K562 (cell line): Measurements from ENCODE around the gene ACSL6. TPM values are rescaled to one million over a fixed set of nuclear protein-coding genes. Genes with fewer than 3 reads are reported as not detected.

ENCODE experiments used
- ATAC-seq: fragments of 200-7000 bp; cut with Tn5 transposase; 3 replicates; pipeline ENCODE4 v1.9.1; 2020; ENCODE audit warnings: moderate library complexity
- BruUV-seq: library from RNA; stranded (reverse); fragments of 400-500 nt; replicated peaks from 2 replicates; lab custom pipeline; 2021; lab: Mats Ljungman, UMichigan
- CTCF ChIA-PET: fragments of 300-600 bp; formaldehyde crosslinking; extraction: SDS; loops from one replicate; lab custom pipeline; 2021; ENCODE audit warnings: low intra/inter-chr PET ratio; lab: Yijun Ruan, JAX
- POLR2A ChIA-PET: fragments of 300-600, 350-650 bp; sonication (Branson Sonifier 250); formaldehyde crosslinking; extraction: SDS; loops from one replicate; lab custom pipeline; 2021; ENCODE audit warnings: antibody characterized with exemption, inconsistent platforms; lab: Yijun Ruan, JAX
- DNase-seq, 4 experiments: peaks; one replicate each; pipeline versions ENCODE4 v3.0.0 to v3.0.0-alpha.2; 2011 to 2018; ENCODE audit warnings: low spot score in 3 of 4, mixed read lengths in 3 of 4; ENCODE audit errors: extremely low read depth in 1 of 4
- FAIRE-seq: peaks from 2 replicates; lab custom pipeline; 2011; peaks lifted over from hg19 to GRCh38; lab: Jason Lieb, UNC
- H2AFZ ChIP-seq: 2 replicates; pipeline ENCODE4 v1.6.0; 2011; ENCODE audit warnings: low read depth, low read length, control low read depth, inconsistent platforms
- H3K27ac ChIP-seq: fragments of 200-600 bp; 3 replicates; pipeline ENCODE4 v1.8.0; 2011; ENCODE audit warnings: low read depth, mild to moderate bottlenecking, control low read depth, inconsistent platforms, low read length, moderate library complexity, mixed read lengths; ENCODE audit errors: extremely low read depth
- H3K27me3 ChIP-seq, 2 experiments: fragments of 300-600 bp in 1 of 2; 2 replicates in 1 of 2; 3 replicates in 1 of 2; pipeline versions ENCODE4 v1.6.0 to v1.8.0; 2011; ENCODE audit warnings: inconsistent platforms in 2 of 2, low read length in 2 of 2, mild to moderate bottlenecking in 1 of 2, mixed read lengths in 1 of 2, moderate library complexity in 1 of 2; ENCODE audit not compliant: control insufficient read depth in 2 of 2, insufficient read depth in 2 of 2
- H3K36me3 ChIP-seq: fragments of 300-600 bp; 3 replicates; pipeline ENCODE4 v1.8.0; 2011; ENCODE audit warnings: mild to moderate bottlenecking, low read length, inconsistent platforms; ENCODE audit not compliant: control insufficient read depth, insufficient read depth
- H3K4me1 ChIP-seq, 2 experiments: fragments of 200-600 bp in 1 of 2; replicated peaks in 1 of 2; 2 replicates in 1 of 2; 3 replicates in 1 of 2; pipeline versions ENCODE4 v1.5.1 to v1.8.0; 2011; ENCODE audit warnings: inconsistent platforms in 2 of 2, low read length in 2 of 2, mild to moderate bottlenecking in 1 of 2, mixed read lengths in 1 of 2, moderate library complexity in 1 of 2; ENCODE audit not compliant: control insufficient read depth in 2 of 2, insufficient read depth in 2 of 2
- H3K4me2 ChIP-seq: 2 replicates; pipeline ENCODE4 v1.6.1; 2011; ENCODE audit warnings: low read length, control low read depth, inconsistent platforms, mixed read lengths; ENCODE audit not compliant: insufficient read depth
- H3K4me3 ChIP-seq: fragments of 200-600 bp; sonication (generic), shearing (Covaris generic); 2 replicates; pipeline ENCODE4 v1.5.1; 2016; ENCODE audit warnings: control low read depth, inconsistent platforms
- H3K79me2 ChIP-seq: fragments of 200-600 bp; 3 replicates; pipeline ENCODE4 v1.8.0; 2011; ENCODE audit warnings: low read length, inconsistent platforms; ENCODE audit not compliant: control insufficient read depth, insufficient read depth
- H3K9ac ChIP-seq, 2 experiments: 2 replicates each; pipeline versions ENCODE4 v1.6.0 to v1.6.1; 2011; ENCODE audit warnings: low read depth in 2 of 2, low read length in 2 of 2, control low read depth in 1 of 2, inconsistent platforms in 1 of 2, mild to moderate bottlenecking in 1 of 2, mixed read lengths in 1 of 2; ENCODE audit not compliant: insufficient read depth in 1 of 2
- H3K9me1 ChIP-seq: one replicate; pipeline ENCODE4 v1.6.0; 2011; ENCODE audit warnings: inconsistent platforms, mild to moderate bottlenecking, low read length, moderate library complexity; ENCODE audit not compliant: control insufficient read depth, insufficient read depth
- H3K9me3 ChIP-seq: replicated peaks from 2 replicates; pipeline ENCODE4 v1.5.1; 2011; ENCODE audit warnings: low read depth, low read length, inconsistent platforms; ENCODE audit not compliant: control insufficient read depth, insufficient read depth
- H4K20me1 ChIP-seq: replicated peaks from 2 replicates; pipeline ENCODE4 v1.6.1; 2011; ENCODE audit warnings: low read length, inconsistent platforms, mixed read lengths; ENCODE audit not compliant: control insufficient read depth, insufficient read depth
- CREM ChIP-seq: IDR thresholded peaks from 2 replicates; pipeline ENCODE4 v1.6.1; 2014; ENCODE audit warnings: antibody characterized with exemption, low read depth
- NFRKB ChIP-seq: fragments of 450-650 bp; IDR thresholded peaks from 2 replicates; pipeline ENCODE4 v1.6.1; 2016; ENCODE audit warnings: low read depth
- SFPQ ChIP-seq: fragments of 200-400 bp; formaldehyde crosslinking; IDR thresholded peaks from 2 replicates; pipeline ENCODE4 v1.6.1; 2017; ENCODE audit warnings: mild to moderate bottlenecking, low read depth, low read length, moderate library complexity
- TCFL5 ChIP-seq: fragments of 250-450 bp; sonication (Bioruptor Pico); conservative IDR thresholded peaks from 2 replicates; pipeline ENCODE4 v1.6.1; 2021; ENCODE audit warnings: mild to moderate bottlenecking, moderate library complexity, matching md5 sums
- ZKSCAN3 ChIP-seq: fragments of 250-450 bp; sonication (Bioruptor Pico); IDR thresholded peaks from 2 replicates; pipeline ENCODE4 v1.4.0; 2020
- ZNF384 ChIP-seq: IDR thresholded peaks from 2 replicates; pipeline ENCODE4 v1.6.1; 2012; ENCODE audit warnings: low read depth, low read length, improper control_type of control experiment
- ZNF696 ChIP-seq: fragments of 250-450 bp; sonication (Bioruptor Pico); conservative IDR thresholded peaks from 2 replicates; pipeline ENCODE4 v1.4.0; 2020; ENCODE audit warnings: mild to moderate bottlenecking, moderate library complexity
- WGBS: fragments of 100-300 bp; shearing (Covaris generic); methylation state at CpG from one replicate; pipeline ENCODE4 v1.1.6; 2016; ENCODE audit warnings: low coverage, mixed read lengths; ENCODE audit not compliant: insufficient coverage; ENCODE audit errors: missing lambda C conversion rate; 5-methylcytosine and 5-hydroxymethylcytosine counted together
- in situ Hi-C: fragments of 300-500 bp; cut with MboI; formaldehyde crosslinking; loops from 4 replicates; pipeline ENCODE4 v1.15.0; 2018; ENCODE audit warnings: inconsistent platforms, mixed read lengths
- intact Hi-C: fragments of 100-400 bp; cut with micrococcal nuclease; formaldehyde crosslinking; loops from 2 replicates; pipeline ENCODE4 v1.14.2; 2022
- polyA plus RNA-seq, 8 experiments: library from polyadenylated mRNA; depleted of rRNA in 4 of 8; stranded (reverse) in 5 of 8; unstranded in 3 of 8; fragments of >200 nt; fragmentation: Nextera tagmentation in 2 of 8; fragmentation: Illumina TruSeq in 1 of 8; extraction: Ambion mirVana in 2 of 8; extraction: Trizol in 1 of 8; gene quantifications; 2 replicates each; pipeline versions ENCODE4 v1.2.1 to v1.2.3, GENCODE V29; 2011 to 2014; ENCODE audit warnings: inconsistent platforms in 1 of 8, missing spikeins in 1 of 8
- total RNA-seq, 7 experiments: library from RNA; depleted of rRNA in 6 of 7; stranded (reverse); fragments of >200 nt in 6 of 7; fragmentation: Illumina TruSeq in 2 of 7; extraction: Trizol in 2 of 7; gene quantifications; 2 replicates each; pipeline versions ENCODE4 v1.2.1 to v1.2.3, GENCODE V29; 2011 to 2021; ENCODE audit warnings: low replicate concordance in 1 of 7
- TF ChIP-seq, protein P1 (sequence below), 3 experiments: fragments of 200-800 bp in 1 of 3; sonication (Bioruptor generic) in 1 of 3; sonication (generic) in 1 of 3; formaldehyde crosslinking in 1 of 3; IDR thresholded peaks; 2 replicates each; pipeline versions ENCODE4 v1.6.1 to v1.8.0; 2016 to 2022; ENCODE audit warnings: mild to moderate bottlenecking in 2 of 3, missing compliant biosample characterization in 2 of 3, missing genetic modification characterization in 2 of 3, missing genetic modification reagents in 1 of 3
- TF ChIP-seq, protein P2 (sequence below): sonication (generic); formaldehyde crosslinking; IDR thresholded peaks from 2 replicates; pipeline ENCODE4 v1.8.1; 2022; ENCODE audit warnings: missing genetic modification reagents

ACSL6 gene
- total and polyA plus RNA-seq, 9 of the 15 experiments (the other 6 are each of a cell fraction or from before 2014, with no cell fraction given) = 0.50 to 1.5 (median 0.69) TPM

DNA sequence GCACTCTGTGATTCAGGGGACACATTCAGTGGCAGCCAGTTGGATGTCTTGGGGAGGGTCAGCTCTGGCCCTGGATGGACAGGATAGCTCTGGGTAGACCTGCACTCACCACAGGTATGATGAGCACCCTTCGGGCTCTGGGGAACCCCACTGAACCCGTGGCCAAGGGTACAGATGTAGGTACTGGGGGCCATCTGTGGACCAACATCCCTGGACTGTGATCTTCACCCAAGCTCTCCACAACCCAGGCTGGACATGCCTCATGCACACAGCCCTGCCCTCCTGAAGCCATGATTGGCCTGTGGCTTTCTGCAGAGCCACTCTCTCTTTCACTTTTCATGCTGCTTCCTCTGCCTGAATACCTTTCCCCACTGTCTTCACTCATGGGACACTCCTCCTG, 15.6 kb upstream of the ACSL6 start:
- Histone ChIP-seq H3K79me2 (no peaks in the 10 kb centered on the region), H3K9ac (no peak overlapping the region; a peak in 1 of 4 replicates), H3K27me3 (peaks cover 9 to 36% of the 10 kb centered on the region in 2 experiments; a peak in 4 of 5 replicates), H3K4me1 (peaks cover 3 to 4% of the 10 kb centered on the region in 2 experiments; a peak in 2 of 5 replicates), H3K4me3 (no peak overlapping the region), H4K20me1 (no peaks in the 10 kb centered on the region), H2AFZ (no peak overlapping the region), H3K4me2 (no peak overlapping the region), H3K36me3 (no peaks in the 10 kb centered on the region), H3K27ac (no peak overlapping the region), H3K9me3 (no peaks in the 10 kb centered on the region), H3K9me1 (no peaks in the 10 kb centered on the region)
- WGBS = 0% methylated on average over 2 of the region's 2 CpGs
- no TSS peak for BruUV-seq
- TF ChIP-seq, protein P1, sequence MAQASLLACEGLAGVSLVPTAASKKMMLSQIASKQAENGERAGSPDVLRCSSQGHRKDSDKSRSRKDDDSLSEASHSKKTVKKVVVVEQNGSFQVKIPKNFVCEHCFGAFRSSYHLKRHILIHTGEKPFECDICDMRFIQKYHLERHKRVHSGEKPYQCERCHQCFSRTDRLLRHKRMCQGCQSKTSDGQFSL (CRISPR knock-in tag; IDR thresholded peaks at IDR 0.05) = no peak
- TF ChIP-seq, protein P1 (tag; IDR thresholded peaks at IDR 0.05) = no peak
- no peak for TF ChIP-seq ZNF696 (CRISPR knock-in tag)
- ChIA-PET CTCF (no interaction called here), POLR2A (no interaction called here)
- intact Hi-C loops (no loop called here), in situ Hi-C loops (no loop called here)
- no peak for ATAC-seq
- no peak for FAIRE-seq
- no peak for DNase-seq

- Histone ChIP-seq H3K4me1 (peaks cover 3 to 4% of the 10 kb centered on the region in 2 experiments; a peak in 2 of 5 replicates), H3K9me3 (no peaks in the 10 kb centered on the region), H2AFZ (no peak overlapping the region), H3K36me3 (no peaks in the 10 kb centered on the region), H3K9ac (no peak overlapping the region), H3K4me3 (no peak overlapping the region), H3K27ac (no peak overlapping the region), H4K20me1 (no peaks in the 10 kb centered on the region), H3K4me2 (no peak overlapping the region), H3K9me1 (no peaks in the 10 kb centered on the region), H3K27me3 (peaks cover 9 to 36% of the 10 kb centered on the region in 2 experiments; a peak in 4 of 5 replicates), H3K79me2 (no peaks in the 10 kb centered on the region)
- in situ Hi-C loops (no loop called here), intact Hi-C loops (no loop called here)
- no peak for DNase-seq
- FAIRE-seq = no peak
- POLR2A ChIA-PET = no interaction called here
- CTCF ChIA-PET = no interaction called here
- no peak for ATAC-seq
- no TSS peak for BruUV-seq
- WGBS = 7% methylated on average over 5 of the region's 5 CpGs
- no peak for TF ChIP-seq TCFL5 (CRISPR knock-in tag)
- TF ChIP-seq SFPQ = no peak
- TF ChIP-seq NFRKB = no peak
- TF ChIP-seq, protein P2, sequence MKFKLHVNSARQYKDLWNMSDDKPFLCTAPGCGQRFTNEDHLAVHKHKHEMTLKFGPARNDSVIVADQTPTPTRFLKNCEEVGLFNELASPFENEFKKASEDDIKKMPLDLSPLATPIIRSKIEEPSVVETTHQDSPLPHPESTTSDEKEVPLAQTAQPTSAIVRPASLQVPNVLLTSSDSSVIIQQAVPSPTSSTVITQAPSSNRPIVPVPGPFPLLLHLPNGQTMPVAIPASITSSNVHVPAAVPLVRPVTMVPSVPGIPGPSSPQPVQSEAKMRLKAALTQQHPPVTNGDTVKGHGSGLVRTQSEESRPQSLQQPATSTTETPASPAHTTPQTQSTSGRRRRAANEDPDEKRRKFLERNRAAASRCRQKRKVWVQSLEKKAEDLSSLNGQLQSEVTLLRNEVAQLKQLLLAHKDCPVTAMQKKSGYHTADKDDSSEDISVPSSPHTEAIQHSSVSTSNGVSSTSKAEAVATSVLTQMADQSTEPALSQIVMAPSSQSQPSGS (CRISPR knock-in tag) = no peak
- no peak for TF ChIP-seq ZKSCAN3 (CRISPR knock-in tag)
- TF ChIP-seq ZNF384 = no peak
- TF ChIP-seq CREM = no peak
Observed at GRCh38 chr5:132026516-132027008, 15.1 kb upstream of the ACSL6 start.
